Keratinocyte (primary cell): Measurements from ENCODE around the gene HMGCS2. TPM values are rescaled to one million over a fixed set of nuclear protein-coding genes. Genes with fewer than 3 reads are reported as not detected.

Source experiments
- DNase-seq: peaks from one replicate; pipeline ENCODE4 v3.0.0-alpha.2; 2011; ENCODE audit warnings: low read depth, missing footprints, low spot score
- FAIRE-seq: peaks from 2 replicates; lab custom pipeline; 2011; peaks lifted over from hg19 to GRCh38; lab: Jason Lieb, UNC
- H2AFZ ChIP-seq: 2 replicates; pipeline ENCODE4 v1.6.0; 2012; ENCODE audit warnings: low read length, control low read depth, inconsistent platforms; ENCODE audit not compliant: control insufficient read depth
- H3K27ac ChIP-seq: 2 replicates; pipeline ENCODE4 v1.5.1; 2011; ENCODE audit warnings: low read length; ENCODE audit not compliant: control insufficient read depth, insufficient read depth
- H3K27me3 ChIP-seq: 3 replicates; pipeline ENCODE4 v1.6.0; 2011; ENCODE audit warnings: low read length; ENCODE audit not compliant: control insufficient read depth, insufficient read depth; ENCODE audit errors: extremely low read depth
- H3K36me3 ChIP-seq, 2 experiments: 2 replicates in 1 of 2; 3 replicates in 1 of 2; pipeline ENCODE4 v1.5.1; 2011; ENCODE audit warnings: low read length in 2 of 2, mild to moderate bottlenecking in 1 of 2; ENCODE audit not compliant: control insufficient read depth in 2 of 2, insufficient read depth in 2 of 2; ENCODE audit errors: extremely low read depth in 1 of 2
- H3K4me1 ChIP-seq: 3 replicates; pipeline ENCODE4 v1.5.1; 2011; ENCODE audit warnings: low read length; ENCODE audit not compliant: control insufficient read depth, insufficient read depth; ENCODE audit errors: extremely low read depth
- H3K4me2 ChIP-seq: 3 replicates; pipeline ENCODE4 v1.6.0; 2011; ENCODE audit warnings: low read depth, low read length; ENCODE audit not compliant: control insufficient read depth, insufficient read depth; ENCODE audit errors: extremely low read depth
- H3K4me3 ChIP-seq, 3 experiments: fragments of 200-600 bp in 1 of 3; sonication (generic) in 1 of 3; 2 replicates in 2 of 3; 3 replicates in 1 of 3; pipeline ENCODE4 v1.5.1; 2011 to 2016; ENCODE audit warnings: low read length in 3 of 3, mild to moderate bottlenecking in 3 of 3, control low read depth in 2 of 3, inconsistent platforms in 1 of 3, low read depth in 1 of 3, mixed read lengths in 1 of 3, mixed run types in 1 of 3, moderate library complexity in 1 of 3; ENCODE audit not compliant: control insufficient read depth in 2 of 3, insufficient read depth in 2 of 3; ENCODE audit errors: extremely low read depth in 1 of 3
- H3K79me2 ChIP-seq: 2 replicates; pipeline ENCODE4 v1.6.0; 2012; ENCODE audit warnings: low read length; ENCODE audit not compliant: control insufficient read depth, insufficient read depth
- H3K9ac ChIP-seq: 3 replicates; pipeline ENCODE4 v1.6.0; 2011; ENCODE audit warnings: low read length; ENCODE audit not compliant: control insufficient read depth, insufficient read depth; ENCODE audit errors: extremely low read depth
- H3K9me1 ChIP-seq: 3 replicates; pipeline ENCODE4 v1.6.0; 2011; ENCODE audit warnings: low read length; ENCODE audit not compliant: control insufficient read depth, insufficient read depth; ENCODE audit errors: extremely low read depth
- H3K9me3 ChIP-seq: 2 replicates; pipeline ENCODE4 v1.5.1; 2012; ENCODE audit warnings: low read depth, low read length; ENCODE audit not compliant: control insufficient read depth
- H4K20me1 ChIP-seq: 3 replicates; pipeline ENCODE4 v1.6.0; 2011; ENCODE audit warnings: low read length; ENCODE audit not compliant: control insufficient read depth, insufficient read depth; ENCODE audit errors: extremely low read depth
- CTCF ChIP-seq, 3 experiments: IDR thresholded peaks in 1 of 3; conservative IDR thresholded peaks in 1 of 3; optimal IDR thresholded peaks in 1 of 3; 2 replicates in 2 of 3; 3 replicates in 1 of 3; pipeline versions ENCODE3 to v1.5.1; 2011; ENCODE audit warnings: low read length in 3 of 3, mild to moderate bottlenecking in 3 of 3, moderate library complexity in 2 of 3, control low read depth in 1 of 3, inconsistent platforms in 1 of 3; ENCODE audit not compliant: insufficient read depth in 2 of 3; ENCODE audit errors: extremely low read depth in 1 of 3
- EZH2 ChIP-seq: IDR thresholded peaks from one replicate; pipeline ENCODE4 v1.6.1; 2012; ENCODE audit warnings: inconsistent platforms, mild to moderate bottlenecking, low read length, moderate library complexity
- dilution Hi-C: fragments of 300-500 bp; cut with MboI; formaldehyde crosslinking; loops from one replicate; pipeline ENCODE4 v1.7.0; 2020; ENCODE audit warnings: low sequenced_read_pairs; ENCODE audit not compliant: extremely low pct_ligation_motif_present
- polyA plus RNA-seq, 5 experiments: library from polyadenylated mRNA; depleted of rRNA in 3 of 5; stranded (reverse) in 3 of 5; stranded (forward) in 1 of 5; unstranded in 1 of 5; fragments of >200 nt; gene quantifications; 1 replicate in 1 of 5; 2 replicates in 3 of 5; 3 replicates in 1 of 5; pipeline versions ENCODE4 v1.2.1 to v1.2.3, GENCODE V29; 2011 to 2012; ENCODE audit warnings: missing spikeins in 2 of 5, low read depth in 1 of 5, low replicate concordance in 1 of 5

Gene HMGCS2
- polyA plus RNA-seq, 1 donor (not counting 4 experiments of a cell fraction or from before 2014, with no cell fraction given) = not detected

- Histone ChIP-seq H3K4me1 (peaks cover 25% of the 10 kb centered on the region), H3K27me3 (no peaks in the 10 kb centered on the region), H3K4me3 (no peak overlapping the region), H3K9ac (no peak overlapping the region), H3K9me3 (peaks cover 10% of the 10 kb centered on the region), H3K4me2 (peak overlapping the region; percentile 60), H3K27ac (peak overlapping the region; percentile 43), H3K9me1 (no peaks in the 10 kb centered on the region), H3K36me3 (no peaks in the 10 kb centered on the region), H3K79me2 (no peaks in the 10 kb centered on the region), H2AFZ (peak overlapping the region; percentile 10), H4K20me1 (no peaks in the 10 kb centered on the region)
- TF ChIP-seq EZH2 = no peak
- no peak for TF ChIP-seq CTCF (optimal IDR thresholded peaks at IDR 0.05 in 1 of 3, IDR thresholded peaks at IDR 0.05 in 1 of 3, conservative IDR thresholded peaks at IDR 0.05 in 1 of 3; ENCODE audit: extremely low read depth in 1 of 3, insufficient read depth in 2 of 3, low read length in 3 of 3)
- dilution Hi-C loops = no loop called here
- FAIRE-seq (peak; percentile 58), DNase-seq (no peak)
These were observed 64.8 kb downstream of the HMGCS2 start for GRCh38 chr1:119703666-119704450.

- no peaks in the 10 kb centered on the region for H3K79me2 ChIP-seq
- peak overlapping the region; percentile 51 for H3K4me2 ChIP-seq
- TF ChIP-seq CTCF (optimal IDR thresholded peaks at IDR 0.05 in 1 of 3, IDR thresholded peaks at IDR 0.05 in 1 of 3, conservative IDR thresholded peaks at IDR 0.05 in 1 of 3; ENCODE audit: extremely low read depth in 1 of 3, insufficient read depth in 2 of 3, low read length in 3 of 3) (no peak), EZH2 (no peak)
- dilution Hi-C loops = no loop called here
- H3K36me3 ChIP-seq = no peaks in the 10 kb centered on the region
- peak overlapping the region; percentile 70 for H3K27ac ChIP-seq
- H3K9me1 ChIP-seq = no peaks in the 10 kb centered on the region
- H3K4me3 ChIP-seq = no peak overlapping the region
- DNase-seq (no peak), FAIRE-seq (peak; percentile 81)
- peaks cover 10% of the 10 kb centered on the region for H3K9me3 ChIP-seq
- H4K20me1 ChIP-seq = no peaks in the 10 kb centered on the region
- H3K4me1 ChIP-seq = peaks cover 25% of the 10 kb centered on the region
- H3K9ac ChIP-seq = peak overlapping the region; percentile 14
- peak overlapping the region; percentile 60 for H2AFZ ChIP-seq
- no peaks in the 10 kb centered on the region for H3K27me3 ChIP-seq
These were observed 66.3 kb downstream of the HMGCS2 start for GRCh38 chr1:119702384-119702783.
